Measurements from ENCODE around the gene TBL1XR1. TPM values are rescaled to one million over a fixed set of nuclear protein-coding genes. Genes with fewer than 3 reads are reported as not detected.

Gene TBL1XR1
- total RNA-seq, 1 donor from 2014 or later: 243 TPM

DNA sequence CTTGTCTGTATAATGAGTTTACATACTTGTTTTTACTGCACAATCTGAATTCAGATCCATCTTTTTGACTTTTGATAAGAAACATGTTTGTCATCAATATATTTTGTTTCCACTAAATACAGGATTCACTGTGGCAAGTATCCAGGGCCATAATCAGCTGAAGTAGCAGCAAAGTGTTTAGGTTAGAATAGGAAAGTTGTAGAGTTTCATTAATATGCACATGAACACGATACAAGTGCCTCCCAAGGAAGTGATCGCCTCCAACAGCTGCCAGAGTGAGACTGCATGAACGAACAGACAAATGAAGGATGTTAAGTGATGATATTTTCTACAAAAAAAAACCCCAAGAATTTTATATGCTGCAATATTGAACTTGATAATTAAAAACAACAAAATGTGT, 204.3 kb downstream of the TBL1XR1 start:
- Mint-ChIP-seq H3K4me1 (peaks cover 13% of the 10 kb centered on the region), H3K4me3 (no peak overlapping the region), H3K36me3 (peaks cover 8% of the 10 kb centered on the region), H3K9me3 (peaks cover 11% of the 10 kb centered on the region), H3K27ac (no peak overlapping the region), H3K27me3 (ENCODE audit: low read depth) (no peaks in the 10 kb centered on the region)
- DNase-seq (ENCODE audit: low spot score in 2 of 2, unreplicated experiment in 2 of 2): no peak
- TF ChIP-seq, protein P1, sequence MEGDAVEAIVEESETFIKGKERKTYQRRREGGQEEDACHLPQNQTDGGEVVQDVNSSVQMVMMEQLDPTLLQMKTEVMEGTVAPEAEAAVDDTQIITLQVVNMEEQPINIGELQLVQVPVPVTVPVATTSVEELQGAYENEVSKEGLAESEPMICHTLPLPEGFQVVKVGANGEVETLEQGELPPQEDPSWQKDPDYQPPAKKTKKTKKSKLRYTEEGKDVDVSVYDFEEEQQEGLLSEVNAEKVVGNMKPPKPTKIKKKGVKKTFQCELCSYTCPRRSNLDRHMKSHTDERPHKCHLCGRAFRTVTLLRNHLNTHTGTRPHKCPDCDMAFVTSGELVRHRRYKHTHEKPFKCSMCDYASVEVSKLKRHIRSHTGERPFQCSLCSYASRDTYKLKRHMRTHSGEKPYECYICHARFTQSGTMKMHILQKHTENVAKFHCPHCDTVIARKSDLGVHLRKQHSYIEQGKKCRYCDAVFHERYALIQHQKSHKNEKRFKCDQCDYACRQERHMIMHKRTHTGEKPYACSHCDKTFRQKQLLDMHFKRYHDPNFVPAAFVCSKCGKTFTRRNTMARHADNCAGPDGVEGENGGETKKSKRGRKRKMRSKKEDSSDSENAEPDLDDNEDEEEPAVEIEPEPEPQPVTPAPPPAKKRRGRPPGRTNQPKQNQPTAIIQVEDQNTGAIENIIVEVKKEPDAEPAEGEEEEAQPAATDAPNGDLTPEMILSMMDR (IDR thresholded peaks at IDR 0.05; ENCODE audit: unreplicated experiment): no peak

DNA sequence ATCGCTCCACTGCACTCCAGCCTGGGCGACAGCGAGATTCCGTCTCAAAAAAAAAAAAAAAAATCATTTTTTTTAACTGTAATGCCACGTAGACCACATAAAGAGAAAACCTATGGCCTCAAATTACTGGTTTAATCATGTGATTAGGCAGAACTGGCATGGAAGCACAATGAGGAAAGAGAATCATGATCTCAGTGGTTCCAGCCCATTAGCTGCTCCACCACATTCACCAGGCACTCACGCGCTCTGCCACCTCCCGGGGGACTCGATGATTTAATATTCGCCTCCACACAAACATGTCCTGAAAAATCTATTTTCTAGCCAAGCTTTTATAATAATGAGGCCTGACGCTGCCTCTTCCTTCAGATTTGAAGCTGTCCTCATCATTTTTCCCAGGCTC, 204.7 kb downstream of the TBL1XR1 start:
- Mint-ChIP-seq H3K4me3 (no peak overlapping the region), H3K36me3 (peaks cover 8% of the 10 kb centered on the region), H3K9me3 (peaks cover 11% of the 10 kb centered on the region), H3K4me1 (peaks cover 17% of the 10 kb centered on the region), H3K27me3 (ENCODE audit: low read depth) (no peaks in the 10 kb centered on the region), H3K27ac (no peak overlapping the region)
- TF ChIP-seq, protein P1 (IDR thresholded peaks at IDR 0.05; ENCODE audit: unreplicated experiment): no peak
- no peak for DNase-seq (ENCODE audit: low spot score in 2 of 2, unreplicated experiment in 2 of 2)

DNA sequence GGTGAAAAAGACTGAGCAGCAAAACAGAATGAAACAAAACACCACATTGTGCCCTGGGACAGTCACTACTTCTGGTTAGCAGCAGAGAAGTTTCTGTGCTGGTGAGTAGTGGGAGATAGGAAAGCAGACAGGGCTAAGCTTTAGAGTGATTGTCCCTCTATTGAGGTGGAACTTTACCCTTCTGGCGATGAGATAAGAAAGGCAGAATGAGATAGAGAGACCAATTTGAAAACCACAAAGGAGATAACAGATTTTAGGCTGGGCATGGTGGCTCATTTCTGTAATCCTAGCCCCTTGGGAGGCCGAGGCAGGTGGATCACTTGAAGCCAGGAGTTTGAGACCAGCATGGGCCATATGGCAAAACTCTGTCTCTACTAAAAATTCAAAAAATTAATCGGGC, 208.5 kb downstream of the TBL1XR1 start:
- peaks cover 8% of the 10 kb centered on the region for H3K9me3 Mint-ChIP-seq

GRCh38 chr3:176987901-176988650, 209.2 kb downstream of the TBL1XR1 start:
- peak overlapping the region; percentile 70 for H3K27ac Mint-ChIP-seq
- no peak overlapping the region for H3K4me3 Mint-ChIP-seq
- H3K36me3 Mint-ChIP-seq: peaks cover 8% of the 10 kb centered on the region

More for the DNA sequence above, 208.5 kb downstream of the TBL1XR1 start:
- Mint-ChIP-seq H3K4me3 (no peak overlapping the region), H3K27ac (peak overlapping the region; percentile 55), H3K4me1 (peaks cover 20% of the 10 kb centered on the region), H3K27me3 (ENCODE audit: low read depth) (no peaks in the 10 kb centered on the region), H3K36me3 (peaks cover 8% of the 10 kb centered on the region)
- no peak for DNase-seq (ENCODE audit: low spot score in 2 of 2, unreplicated experiment in 2 of 2)
- TF ChIP-seq, protein P1 (IDR thresholded peaks at IDR 0.05; ENCODE audit: unreplicated experiment): no peak

GRCh38 chr3:176978441-176978840, 218.8 kb downstream of the TBL1XR1 start:
- H3K27ac Mint-ChIP-seq: no peak overlapping the region
- peaks cover 17% of the 10 kb centered on the region for H3K9me3 Mint-ChIP-seq
- no peak overlapping the region for H3K4me3 Mint-ChIP-seq

More at GRCh38 chr3:176987901-176988650, 209.2 kb downstream of the TBL1XR1 start:
- Mint-ChIP-seq H3K27me3 (ENCODE audit: low read depth) (no peaks in the 10 kb centered on the region), H3K4me1 (peaks cover 20% of the 10 kb centered on the region), H3K9me3 (peaks cover 8% of the 10 kb centered on the region)
- DNase-seq (ENCODE audit: low spot score in 2 of 2, unreplicated experiment in 2 of 2): no peak
- TF ChIP-seq, protein P1 (IDR thresholded peaks at IDR 0.05; ENCODE audit: unreplicated experiment): no peak

More at GRCh38 chr3:176978441-176978840, 218.8 kb downstream of the TBL1XR1 start:
- TF ChIP-seq, protein P1 (IDR thresholded peaks at IDR 0.05; ENCODE audit: unreplicated experiment): no peak
- peaks cover 5% of the 10 kb centered on the region for H3K4me1 Mint-ChIP-seq
- no peak for DNase-seq (ENCODE audit: low spot score in 2 of 2, unreplicated experiment in 2 of 2)
- H3K27me3 Mint-ChIP-seq (ENCODE audit: low read depth): no peaks in the 10 kb centered on the region
- peaks cover 11% of the 10 kb centered on the region for H3K36me3 Mint-ChIP-seq

Measured in mesothelial cell of epicardium (in vitro differentiated cells).